Mammary epithelial cell (primary cell): ENCODE results near the gene SCNN1A.

ENCODE experiments used
- CTCF ChIP-seq, 2 donors: IDR thresholded peaks in 1 of 2; conservative IDR thresholded peaks in 1 of 2; 2 replicates each; pipeline ENCODE4 v1.5.1; 2011 to 2012; ENCODE audit warnings: inconsistent platforms in 2 of 2, low read length in 2 of 2, mild to moderate bottlenecking in 2 of 2, control low read depth in 1 of 2, low read depth in 1 of 2; ENCODE audit not compliant: insufficient read depth in 1 of 2; ENCODE audit errors: extremely low read depth in 1 of 2
- EZH2 ChIP-seq: IDR thresholded peaks from 2 replicates; pipeline ENCODE4 v1.6.1; 2012; ENCODE audit warnings: low read length, inconsistent platforms, borderline replicate concordance

DNA sequence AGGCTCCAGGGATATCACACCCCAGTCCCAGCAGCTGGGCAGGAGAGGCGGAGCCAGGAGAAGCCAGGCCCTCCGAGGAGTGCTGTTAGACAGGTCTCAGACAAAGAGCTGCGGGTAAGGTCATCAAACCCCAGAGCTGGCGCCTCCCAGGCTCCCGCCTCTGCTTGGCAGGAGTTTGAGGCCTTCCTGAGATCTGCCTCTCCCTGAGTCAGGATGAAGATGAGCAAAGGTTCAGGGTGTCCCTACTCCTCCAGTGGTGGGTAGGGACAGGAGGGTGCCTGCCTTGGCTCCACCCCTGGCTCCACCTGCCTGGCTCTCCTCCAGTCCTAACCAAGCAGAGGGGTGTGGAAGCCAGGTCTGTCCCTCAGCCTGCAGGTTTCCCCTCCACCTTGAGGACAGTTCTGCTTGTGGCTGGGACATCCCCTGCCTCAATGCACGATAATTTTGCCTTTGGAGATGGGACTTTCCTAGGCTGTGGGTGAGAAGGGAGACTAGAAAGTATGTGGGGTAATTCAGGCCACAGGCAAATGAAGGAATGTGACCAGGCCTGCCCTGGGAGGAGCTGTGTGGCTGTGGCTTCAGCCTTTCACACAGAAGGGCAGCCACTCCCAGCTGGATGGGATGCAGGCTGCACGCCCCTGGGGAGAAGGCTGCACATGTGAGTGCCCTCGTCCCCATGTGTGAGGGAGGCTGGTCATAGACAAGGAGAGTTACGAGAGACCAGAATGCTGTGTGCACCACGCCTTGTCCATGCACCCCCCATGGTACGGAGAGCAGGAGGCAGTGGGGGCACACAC lies 62.6 kb downstream of the SCNN1A start:
- no peak for TF ChIP-seq EZH2
- no peak for TF ChIP-seq CTCF (conservative IDR thresholded peaks at IDR 0.05 in 1 of 2, IDR thresholded peaks at IDR 0.05 in 1 of 2; ENCODE audit: extremely low read depth in 1 of 2, insufficient read depth in 1 of 2, low read depth in 1 of 2, low read length in 2 of 2)
